HG03469 (cell line): ENCODE data around the gene ATXN1.
"Not testable (repeated sequence)": the region's sequence is repeated elsewhere in the genome, so short reads cannot be mapped to it uniquely, and the experiment has no call there.

ENCODE experiments used
- ATAC-seq: cut with Tn5 transposase; IDR thresholded peaks from one replicate; pipeline ENCODE4 v1.9.1; 2021; ENCODE audit warnings: mild to moderate bottlenecking, moderate library complexity, moderate number of reproducible peaks; ENCODE audit not compliant: unreplicated experiment

ATXN1 gene

GRCh38 chr6:16625291-16626265 is 135.7 kb downstream of the ATXN1 start:
- no peak for ATAC-seq

DNA sequence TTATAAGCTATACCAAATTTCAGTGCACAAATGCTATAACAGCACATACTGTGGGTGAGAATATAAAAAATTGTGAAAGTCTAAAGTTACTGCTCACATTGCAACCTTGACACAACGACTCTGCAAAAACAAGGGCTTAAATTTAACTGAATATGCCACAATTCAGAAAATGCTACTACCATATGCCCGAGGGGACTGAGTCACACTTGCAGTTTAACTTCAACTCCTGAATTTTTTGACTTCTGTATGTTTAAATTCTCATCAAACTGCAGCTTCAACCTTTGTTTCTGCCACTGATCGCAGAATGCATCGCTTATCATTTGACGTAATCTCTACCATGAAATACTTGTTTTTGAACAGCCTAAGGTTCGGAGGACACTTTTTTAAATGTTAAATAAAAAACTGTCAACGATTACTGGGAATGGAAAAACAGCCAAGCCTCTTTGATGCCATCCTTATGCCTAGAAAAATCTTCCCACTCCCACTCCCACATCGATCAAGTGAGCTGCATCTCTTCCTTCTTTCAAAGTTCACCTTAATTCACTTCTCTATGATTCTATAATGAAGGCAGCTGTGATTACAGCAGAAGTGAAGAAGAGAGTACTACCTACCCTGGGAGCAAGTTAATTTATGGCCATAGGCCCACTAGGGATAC is 136.5 kb downstream of the ATXN1 start:
- no peak for ATAC-seq

- no peak for ATAC-seq
These were observed 137.5 kb downstream of the ATXN1 start for GRCh38 chr6:16623731-16624130.

GRCh38 chr6:16623029-16623653 is 138.1 kb downstream of the ATXN1 start:
- ATAC-seq = no peak

DNA sequence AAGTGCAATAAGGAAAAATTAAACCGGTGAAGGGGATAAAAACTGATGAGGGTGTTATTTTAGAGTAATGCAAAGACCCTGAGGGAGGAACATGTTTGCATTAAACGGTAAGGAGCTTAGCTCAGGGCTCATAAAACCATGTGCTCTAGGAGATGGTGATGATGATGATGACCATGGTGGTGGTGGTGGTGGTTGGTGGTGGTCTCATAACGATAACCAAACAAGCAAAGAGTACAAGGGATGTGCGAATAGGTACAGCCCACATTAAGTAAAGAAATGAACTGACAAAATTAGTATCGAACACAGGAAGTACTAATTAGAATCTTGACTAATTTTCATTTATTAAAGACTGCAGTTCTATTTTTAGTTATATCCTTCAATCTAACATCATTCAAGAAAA is 139.1 kb downstream of the ATXN1 start:
- ATAC-seq = no peak

GRCh38 chr6:16621002-16621401 is 140.3 kb downstream of the ATXN1 start:
- ATAC-seq = no peak

DNA sequence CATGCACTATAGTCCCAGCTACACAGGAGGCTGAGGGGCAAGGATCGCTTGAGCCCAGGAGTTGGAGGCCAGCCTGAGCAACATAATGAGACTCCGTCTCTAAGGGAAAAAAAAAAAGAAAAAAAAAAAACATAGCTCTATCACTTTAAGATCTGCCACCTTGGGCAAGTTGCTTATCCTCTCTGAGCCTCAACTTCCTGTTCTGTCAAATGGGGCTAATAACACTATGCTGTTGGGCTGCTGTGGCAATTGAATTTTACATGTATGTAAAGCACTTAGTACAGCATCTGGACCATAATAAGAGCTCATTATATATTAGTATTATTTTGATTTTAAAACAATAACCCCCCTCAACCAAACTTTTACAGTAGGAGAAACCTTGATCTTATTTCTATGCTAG is 141.5 kb downstream of the ATXN1 start:
- no peak for ATAC-seq

GRCh38 chr6:16618962-16619361 is 142.3 kb downstream of the ATXN1 start:
- ATAC-seq = no peak

- ATAC-seq = not testable (repeated sequence)
These were observed 146.0 kb downstream of the ATXN1 start for GRCh38 chr6:16615215-16615614.

GRCh38 chr6:16614143-16614542 is 147.1 kb downstream of the ATXN1 start:
- not testable (repeated sequence) for ATAC-seq

DNA sequence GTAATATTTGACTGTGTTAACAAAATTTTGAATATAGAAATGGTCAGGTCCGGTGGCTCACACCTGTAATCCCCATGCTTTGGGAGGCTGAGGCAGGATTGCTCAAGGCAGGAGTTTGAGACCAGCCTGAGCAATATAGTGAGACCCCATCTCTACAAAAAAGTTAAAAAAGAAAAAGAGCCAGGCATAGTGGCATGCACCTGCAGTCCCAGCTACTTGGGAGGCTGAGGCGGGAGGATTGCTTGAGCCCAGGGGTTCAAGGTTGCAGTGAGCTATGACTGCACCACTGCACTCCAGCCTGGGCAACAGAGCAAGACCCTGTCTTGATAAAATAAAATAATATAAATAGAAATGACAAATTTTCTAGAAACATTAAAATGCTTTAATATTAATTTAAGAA is 147.8 kb downstream of the ATXN1 start:
- ATAC-seq = not testable (repeated sequence)

DNA sequence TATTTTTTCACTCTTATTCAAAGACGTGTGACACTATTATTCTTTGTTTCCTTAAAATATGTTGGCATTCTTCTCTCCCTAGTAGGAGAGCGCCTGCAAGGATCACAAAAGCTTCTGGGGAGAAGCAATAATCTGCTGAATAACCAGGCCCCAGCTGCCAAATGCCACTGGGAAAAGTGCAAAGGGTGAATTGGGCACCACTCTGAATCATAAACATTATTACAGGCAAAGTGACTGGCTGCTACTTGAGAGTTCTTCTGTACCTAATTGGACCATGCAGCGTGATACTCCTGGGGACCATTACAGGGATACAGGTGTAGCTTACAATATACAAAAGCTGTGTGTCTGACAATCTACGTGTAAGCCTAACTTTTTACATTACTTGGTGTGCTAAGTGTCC is 152.8 kb downstream of the ATXN1 start:
- ATAC-seq = no peak

DNA sequence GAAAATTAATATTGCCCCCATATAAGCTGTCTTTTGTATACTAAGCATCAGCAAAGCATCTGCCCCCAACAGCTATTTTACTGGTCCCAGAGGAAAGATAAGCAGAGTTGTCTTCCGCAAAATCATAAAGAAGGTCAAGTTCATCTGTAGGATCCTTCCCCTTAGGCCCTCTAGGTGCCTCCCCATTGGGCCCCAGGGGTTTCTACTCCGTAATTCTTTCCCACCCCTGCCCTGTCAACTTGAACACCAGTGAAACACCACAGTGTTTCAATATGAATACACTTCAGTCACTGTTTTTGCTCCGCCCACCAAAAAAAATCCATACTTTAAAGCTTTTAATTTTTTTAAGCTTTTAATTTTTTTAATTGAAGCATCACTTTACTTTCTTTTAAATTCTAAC is 159.2 kb downstream of the ATXN1 start:
- ATAC-seq = peak; percentile 74

DNA sequence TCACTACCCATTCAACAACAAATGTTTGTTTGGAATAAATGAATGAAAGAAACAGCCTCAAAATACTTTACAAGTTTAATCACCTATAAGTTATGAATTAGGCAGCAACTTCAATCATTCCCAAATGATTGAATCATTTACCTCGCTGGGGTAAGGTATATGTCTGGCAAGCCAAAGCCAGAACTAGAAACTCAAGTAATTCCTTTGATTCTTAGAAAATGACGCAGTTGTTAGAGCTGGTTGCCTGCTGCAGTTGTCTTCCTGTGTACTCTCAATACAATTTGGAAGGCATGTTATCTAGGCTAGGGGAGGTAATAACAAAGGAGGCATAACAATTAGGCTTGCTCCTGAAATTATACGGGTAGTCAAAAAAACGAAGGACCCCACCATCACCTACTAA is 160.6 kb downstream of the ATXN1 start:
- no peak for ATAC-seq

DNA sequence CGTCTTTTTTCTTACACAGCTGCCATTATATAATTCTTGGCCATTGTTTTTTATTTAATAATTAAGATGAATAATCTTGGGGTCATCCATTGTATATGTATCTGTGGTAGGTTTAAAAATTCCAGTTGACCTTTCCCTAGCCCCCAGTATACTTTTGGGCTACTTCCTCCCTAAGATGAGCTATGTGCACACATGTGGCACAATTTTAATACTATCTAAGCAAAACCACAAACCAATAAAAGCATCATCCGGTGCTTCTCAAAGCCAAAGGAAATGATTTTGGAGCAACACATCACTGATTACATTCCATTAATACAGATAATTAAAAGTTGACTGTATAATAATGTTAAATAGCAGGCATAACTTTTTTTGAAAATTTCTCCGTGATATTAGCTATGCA is 161.2 kb downstream of the ATXN1 start:
- ATAC-seq = no peak

- ATAC-seq = no peak
These were observed 164.5 kb downstream of the ATXN1 start for GRCh38 chr6:16596616-16597331.

GRCh38 chr6:16595514-16596120 is 165.6 kb downstream of the ATXN1 start:
- no peak for ATAC-seq

GRCh38 chr6:16594849-16595248 is 166.4 kb downstream of the ATXN1 start:
- ATAC-seq = no peak

DNA sequence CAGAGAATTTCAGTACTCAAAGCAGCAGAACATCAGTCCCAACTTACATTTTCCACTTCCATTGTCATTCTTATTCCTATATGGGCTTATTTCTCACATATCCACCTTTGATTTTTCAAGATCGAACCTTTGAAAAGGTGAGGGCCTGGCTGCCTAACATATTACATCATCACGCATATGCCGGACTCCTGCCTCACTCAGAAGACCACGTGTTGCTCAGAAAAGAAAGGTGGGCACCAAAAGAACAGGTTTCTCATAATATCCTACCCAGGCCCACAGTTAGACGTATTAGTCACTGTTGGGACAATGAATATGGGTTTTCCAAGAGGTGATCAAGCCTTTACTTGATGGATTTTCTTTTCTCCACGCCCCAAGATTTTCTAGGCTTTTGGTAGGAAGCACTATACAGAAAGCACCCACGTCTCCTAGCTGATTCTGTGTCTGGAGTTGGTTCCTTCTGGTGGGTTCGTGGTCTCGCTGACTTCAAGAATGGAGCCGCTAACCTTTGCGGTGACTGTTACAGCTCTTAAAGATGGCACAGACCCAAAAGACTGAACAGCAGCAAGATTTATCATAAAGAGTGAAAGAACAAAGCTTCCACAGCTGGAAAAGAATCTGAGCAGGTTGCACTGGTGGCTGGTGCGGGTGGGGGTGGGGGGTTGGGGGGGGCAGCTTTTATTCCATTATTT is 168.9 kb downstream of the ATXN1 start:
- no peak for ATAC-seq
